Stimulated activated CD8-positive, alpha-beta memory T cell treated with anti-CD3 and anti-CD28 coated beads, Interleukin-12 subunit alpha, Interleukin-12 subunit beta, amount 100 ng/mL, for 24 hours (primary cell): ENCODE data around the gene CRYAA.

Experiments
- DNase-seq: peaks from one replicate; pipeline ENCODE4 v3.0.0-alpha.2; 2020; ENCODE audit errors: extremely low read depth

Gene CRYAA

GRCh38 chr21:43203591-43203990 is 34.8 kb downstream of the CRYAA start:
- DNase-seq = no peak

GRCh38 chr21:43204638-43205037 is 35.8 kb downstream of the CRYAA start:
- DNase-seq = no peak

GRCh38 chr21:43206231-43207042 is 37.6 kb downstream of the CRYAA start:
- no peak for DNase-seq

- DNase-seq = no peak
Observed at GRCh38 chr21:43207043-43207315, 38.2 kb downstream of the CRYAA start.

GRCh38 chr21:43207868-43208267 is 39.1 kb downstream of the CRYAA start:
- no peak for DNase-seq

- no peak for DNase-seq
Observed at GRCh38 chr21:43208561-43209332, 39.9 kb downstream of the CRYAA start.

- no peak for DNase-seq
Observed at GRCh38 chr21:43209575-43210453, 41.0 kb downstream of the CRYAA start.

- no peak for DNase-seq
Observed at GRCh38 chr21:43210454-43211071, 41.8 kb downstream of the CRYAA start.

GRCh38 chr21:43211072-43211759 is 42.4 kb downstream of the CRYAA start:
- DNase-seq = no peak

- DNase-seq = no peak
Observed at GRCh38 chr21:43211760-43212115, 42.9 kb downstream of the CRYAA start.
